ENCODE data around the gene KCNJ5. TPM values are rescaled to one million over a fixed set of nuclear protein-coding genes. Genes with fewer than 3 reads are reported as not detected.

KCNJ5 gene
- total RNA-seq = 1 to 10 TPM in 1 of 4 donors, under 1 TPM in 1, not detected in 2; 0.47 to 1.9 TPM

DNA sequence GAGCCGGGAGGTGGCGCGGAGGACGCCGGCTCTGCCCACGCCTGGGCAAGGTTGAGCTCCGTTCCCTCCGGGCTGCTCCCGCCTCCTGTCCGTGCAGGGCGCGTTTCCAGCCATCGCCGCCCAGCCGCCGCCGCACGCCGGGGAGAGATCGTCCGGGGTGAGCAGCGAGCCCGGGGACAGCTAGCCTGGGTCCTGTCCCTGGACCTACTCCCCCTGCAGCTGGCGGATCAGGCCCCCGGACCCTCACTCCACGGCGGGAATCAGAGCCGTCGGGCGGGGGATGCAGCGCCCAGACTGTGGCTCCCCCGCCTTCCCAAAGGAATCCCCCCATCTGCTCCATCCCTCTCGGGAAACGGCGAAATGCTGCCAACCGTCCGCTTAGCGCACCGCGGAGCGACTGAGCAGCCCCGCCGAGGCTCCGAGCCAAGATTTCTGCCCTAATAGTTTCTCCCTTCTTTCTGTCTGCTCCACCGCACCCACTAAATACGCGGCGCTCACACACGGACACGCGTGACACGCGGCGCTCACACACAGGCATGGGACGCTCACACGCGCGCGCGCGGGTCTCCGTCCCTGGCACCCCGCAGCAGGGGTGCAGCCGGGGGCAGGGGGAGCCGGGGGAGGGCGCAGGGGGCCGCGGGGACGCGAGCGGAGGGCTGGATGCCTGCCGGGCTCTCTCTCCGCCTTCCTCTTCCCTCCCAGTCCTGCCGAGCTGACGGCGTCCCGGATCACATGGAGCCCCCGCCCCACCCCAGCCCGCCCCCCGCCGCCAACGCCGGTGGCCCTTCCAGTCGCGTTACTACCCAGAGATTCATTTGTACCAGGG, at the start of gene KCNJ5:
Gene KCNJ5 (plus strand): TSS at position 814 of the 826 bp plus-strand sequence. CDS start 19,918 bp downstream, outside the sequence.
- Histone ChIP-seq H3K27me3 (peaks cover 0 to 43% (median 0%) of the 10 kb centered on the region in 4 donors), H3K4me1 (peaks cover 14 to 76% (median 23%) of the 10 kb centered on the region in 3 donors), H3K4me3 (peak within 1 kb of the TSS; percentile 41 to 74 (median 56)), H3K36me3 (no peaks in the 10 kb centered on the region), H3K27ac (peak within 1 kb of the TSS in 3 of 4 donors; percentile 36 to 50 (median 47)), H3K9me3 (no peaks in the 10 kb centered on the region)
- DNase-seq = no peak
- 0% methylated on average over 7 to 8 of the region's 85 CpGs for WGBS, 2 donors
- intact Hi-C loops (cut with DNase I) = no loop called here
- TF ChIP-seq, protein P1, sequence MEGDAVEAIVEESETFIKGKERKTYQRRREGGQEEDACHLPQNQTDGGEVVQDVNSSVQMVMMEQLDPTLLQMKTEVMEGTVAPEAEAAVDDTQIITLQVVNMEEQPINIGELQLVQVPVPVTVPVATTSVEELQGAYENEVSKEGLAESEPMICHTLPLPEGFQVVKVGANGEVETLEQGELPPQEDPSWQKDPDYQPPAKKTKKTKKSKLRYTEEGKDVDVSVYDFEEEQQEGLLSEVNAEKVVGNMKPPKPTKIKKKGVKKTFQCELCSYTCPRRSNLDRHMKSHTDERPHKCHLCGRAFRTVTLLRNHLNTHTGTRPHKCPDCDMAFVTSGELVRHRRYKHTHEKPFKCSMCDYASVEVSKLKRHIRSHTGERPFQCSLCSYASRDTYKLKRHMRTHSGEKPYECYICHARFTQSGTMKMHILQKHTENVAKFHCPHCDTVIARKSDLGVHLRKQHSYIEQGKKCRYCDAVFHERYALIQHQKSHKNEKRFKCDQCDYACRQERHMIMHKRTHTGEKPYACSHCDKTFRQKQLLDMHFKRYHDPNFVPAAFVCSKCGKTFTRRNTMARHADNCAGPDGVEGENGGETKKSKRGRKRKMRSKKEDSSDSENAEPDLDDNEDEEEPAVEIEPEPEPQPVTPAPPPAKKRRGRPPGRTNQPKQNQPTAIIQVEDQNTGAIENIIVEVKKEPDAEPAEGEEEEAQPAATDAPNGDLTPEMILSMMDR (IDR thresholded peaks at IDR 0.05) = no peak
- no peak for TF ChIP-seq POLR2A (IDR thresholded peaks at IDR 0.05)

- peaks cover 0 to 11% (median 0%) of the 10 kb centered on the region in 4 donors for H3K27me3 ChIP-seq
- H3K36me3 ChIP-seq = no peaks in the 10 kb centered on the region
- H3K4me3 ChIP-seq = no peak overlapping the region
- H3K27ac ChIP-seq = no peak overlapping the region
- H3K9me3 ChIP-seq = no peaks in the 10 kb centered on the region
- TF ChIP-seq POLR2A (IDR thresholded peaks at IDR 0.05) = no peak
- TF ChIP-seq, protein P1 (IDR thresholded peaks at IDR 0.05) = no peak
- H3K4me1 ChIP-seq = peaks cover 0 to 3% (median 0%) of the 10 kb centered on the region in 3 donors
- WGBS, 2 donors = 73 to 87% methylated on average over 6 to 7 of the region's 7 CpGs
- DNase-seq = no peak
- intact Hi-C loops (cut with DNase I) = no loop called here
Observed at GRCh38 chr11:128841461-128842072, 49.6 kb upstream of the KCNJ5 start.

GRCh38 chr11:128843198-128843785, 47.9 kb upstream of the KCNJ5 start:
- 45 to 54% methylated on average over 2 of the region's 2 CpGs for WGBS, 2 donors
- H3K27ac ChIP-seq = no peak overlapping the region
- peaks cover 0 to 8% (median 0%) of the 10 kb centered on the region in 4 donors for H3K27me3 ChIP-seq
- no peak overlapping the region for H3K4me3 ChIP-seq
- TF ChIP-seq, protein P1 (IDR thresholded peaks at IDR 0.05) = no peak
- TF ChIP-seq POLR2A (IDR thresholded peaks at IDR 0.05) = no peak
- H3K36me3 ChIP-seq = no peaks in the 10 kb centered on the region
- DNase-seq = no peak
- H3K4me1 ChIP-seq = no peaks in the 10 kb centered on the region
- H3K9me3 ChIP-seq = no peaks in the 10 kb centered on the region
- intact Hi-C loops (cut with DNase I) = no loop called here

DNA sequence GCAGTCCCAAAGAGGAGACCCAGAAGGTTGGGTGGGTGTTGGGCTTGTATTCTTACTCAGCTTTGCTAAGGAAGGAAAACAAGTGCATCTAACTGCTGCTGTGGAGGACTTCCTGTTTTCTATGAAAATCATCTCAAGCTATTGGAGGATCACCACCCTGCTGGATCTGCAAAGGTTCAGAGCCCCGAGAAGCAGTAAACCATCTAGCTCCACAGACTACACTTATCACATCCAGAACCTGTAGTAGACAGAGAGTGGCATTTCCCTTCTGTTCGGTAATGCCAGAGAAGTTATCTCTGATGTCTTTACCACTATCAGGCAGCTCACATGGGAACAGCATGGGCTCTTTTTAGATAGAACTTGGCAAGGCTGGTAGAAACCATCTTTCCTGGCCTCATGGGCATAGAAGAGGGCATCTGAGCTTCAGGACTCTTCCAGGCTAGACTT, 45.8 kb upstream of the KCNJ5 start:
- no peak for DNase-seq
- no peaks in the 10 kb centered on the region for H3K36me3 ChIP-seq
- no peak overlapping the region for H3K27ac ChIP-seq
- H3K4me1 ChIP-seq = no peaks in the 10 kb centered on the region
- WGBS, 2 donors = 55 to 81% methylated on average over 2 of the region's 2 CpGs
- no peak overlapping the region for H3K4me3 ChIP-seq
- H3K27me3 ChIP-seq = peaks cover 0 to 8% (median 0%) of the 10 kb centered on the region in 4 donors
- TF ChIP-seq, protein P1 (IDR thresholded peaks at IDR 0.05) = no peak
- TF ChIP-seq POLR2A (IDR thresholded peaks at IDR 0.05) = no peak
- H3K9me3 ChIP-seq = no peaks in the 10 kb centered on the region
- intact Hi-C loops (cut with DNase I) = no loop called here
